Thyroid gland (tissue), 4 donors: ENCODE data around the gene CACTIN. TPM values are rescaled to one million over a fixed set of nuclear protein-coding genes. Genes with fewer than 3 reads are reported as not detected.

ENCODE experiments used
- DNase-seq, 2 donors: peaks; one replicate each; pipeline ENCODE4 v3.0.0-alpha.2; 2019
- H3K27ac ChIP-seq, 3 donors: fragments of 200-600 bp; sonication (generic); 1 replicate in 2 of 3; 2 replicates in 1 of 3; pipeline ENCODE4 v1.5.1; 2016 to 2019; ENCODE audit warnings: mild to moderate bottlenecking in 1 of 3, moderate library complexity in 1 of 3
- H3K27me3 ChIP-seq: fragments of 200-600 bp; sonication (generic); one replicate; pipeline ENCODE4 v1.5.1; 2019
- H3K36me3 ChIP-seq, 2 donors: fragments of 200-600 bp; sonication (generic); one replicate each; pipeline ENCODE4 v1.5.1; 2016 to 2019
- H3K4me1 ChIP-seq, 2 donors: fragments of 200-600 bp; sonication (generic); one replicate each; pipeline ENCODE4 v1.5.1; 2017 to 2019
- H3K4me3 ChIP-seq, 3 donors: fragments of 200-600 bp; sonication (generic); replicated peaks in 1 of 3; 1 replicate in 2 of 3; 2 replicates in 1 of 3; pipeline ENCODE4 v1.5.1; 2016; ENCODE audit warnings: mild to moderate bottlenecking in 1 of 3
- H3K9me3 ChIP-seq: fragments of 200-600 bp; sonication (generic); one replicate; pipeline ENCODE4 v1.5.1; 2017
- POLR2A ChIP-seq, 2 donors: fragments of 450-650 bp; IDR thresholded peaks; one replicate each; pipeline ENCODE4 v1.6.1; 2017; ENCODE audit warnings: antibody characterized with exemption in 2 of 2, mild to moderate bottlenecking in 2 of 2, moderate library complexity in 1 of 2
- WGBS, 2 donors: methylation state at CpG; one replicate each; pipeline ENCODE4 v1.1.5; 2017; 5-methylcytosine and 5-hydroxymethylcytosine counted together
- intact Hi-C: fragments of 100-400 bp; cut with DNase I; formaldehyde crosslinking; loops from one replicate; pipeline ENCODE4 v1.15.1; 2023
- total RNA-seq, 4 donors: library from RNA; depleted of rRNA; stranded (reverse); fragments of >200 nt; gene quantifications; one replicate each; pipeline ENCODE4 v1.2.3, GENCODE V29; 2016
- TF ChIP-seq, protein P1 (sequence below), 6 experiments: fragments of 200-600 bp in 3 of 6; fragments of 450-650 bp in 3 of 6; sonication (generic) in 3 of 6; IDR thresholded peaks; one replicate each; pipeline ENCODE4 v1.5.1; 2016 to 2019; ENCODE audit warnings: antibody characterized with exemption in 6 of 6, mild to moderate bottlenecking in 2 of 6, inconsistent platforms in 1 of 6, moderate library complexity in 1 of 6

The CACTIN gene
- total RNA-seq, 4 donors from 2014 or later = 18.8 to 30.6 (median 24.5) TPM

DNA sequence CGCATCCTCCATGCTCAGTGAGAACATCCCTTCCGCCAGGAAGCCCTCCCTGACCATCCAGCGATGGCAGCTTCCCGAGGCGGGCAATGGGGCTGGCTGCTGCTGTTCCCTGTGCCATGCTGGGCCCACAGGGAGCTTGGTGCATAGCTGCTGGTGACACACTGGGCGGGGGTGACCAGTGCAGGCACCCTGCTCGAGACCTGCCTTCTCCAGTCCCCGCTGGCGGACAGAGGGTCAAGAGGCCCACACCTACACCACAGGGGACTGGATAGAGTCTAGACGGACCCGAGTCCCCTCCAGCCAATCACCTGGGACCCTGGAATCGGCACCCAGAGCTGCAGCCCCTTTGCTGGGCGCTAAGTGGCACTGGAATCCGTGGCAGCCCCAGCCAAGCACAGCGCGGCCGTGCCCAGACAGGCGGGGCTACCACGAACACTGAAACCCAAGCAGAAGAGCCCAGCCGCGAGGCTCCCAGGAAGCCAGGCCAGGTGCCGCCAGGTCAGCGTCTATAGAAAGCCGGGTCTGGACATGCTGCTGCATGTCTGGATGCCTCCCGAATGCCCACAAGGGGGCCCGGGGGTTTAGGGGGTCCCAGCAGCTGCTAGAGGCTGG, 11.0 kb downstream of the CACTIN start:
- Histone ChIP-seq H3K4me1 (no peaks in the 10 kb centered on the region), H3K4me3 (no peak overlapping the region), H3K9me3 (no peaks in the 10 kb centered on the region), H3K27me3 (no peaks in the 10 kb centered on the region), H3K27ac (no peak overlapping the region), H3K36me3 (peaks cover 18 to 20% of the 10 kb centered on the region in 2 donors)
- DNase-seq = no peak
- intact Hi-C loops = no loop called here
- TF ChIP-seq, protein P1, sequence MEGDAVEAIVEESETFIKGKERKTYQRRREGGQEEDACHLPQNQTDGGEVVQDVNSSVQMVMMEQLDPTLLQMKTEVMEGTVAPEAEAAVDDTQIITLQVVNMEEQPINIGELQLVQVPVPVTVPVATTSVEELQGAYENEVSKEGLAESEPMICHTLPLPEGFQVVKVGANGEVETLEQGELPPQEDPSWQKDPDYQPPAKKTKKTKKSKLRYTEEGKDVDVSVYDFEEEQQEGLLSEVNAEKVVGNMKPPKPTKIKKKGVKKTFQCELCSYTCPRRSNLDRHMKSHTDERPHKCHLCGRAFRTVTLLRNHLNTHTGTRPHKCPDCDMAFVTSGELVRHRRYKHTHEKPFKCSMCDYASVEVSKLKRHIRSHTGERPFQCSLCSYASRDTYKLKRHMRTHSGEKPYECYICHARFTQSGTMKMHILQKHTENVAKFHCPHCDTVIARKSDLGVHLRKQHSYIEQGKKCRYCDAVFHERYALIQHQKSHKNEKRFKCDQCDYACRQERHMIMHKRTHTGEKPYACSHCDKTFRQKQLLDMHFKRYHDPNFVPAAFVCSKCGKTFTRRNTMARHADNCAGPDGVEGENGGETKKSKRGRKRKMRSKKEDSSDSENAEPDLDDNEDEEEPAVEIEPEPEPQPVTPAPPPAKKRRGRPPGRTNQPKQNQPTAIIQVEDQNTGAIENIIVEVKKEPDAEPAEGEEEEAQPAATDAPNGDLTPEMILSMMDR (IDR thresholded peaks at IDR 0.05) = no peak
- no peak for TF ChIP-seq POLR2A (IDR thresholded peaks at IDR 0.05)
- WGBS, 2 donors = 93% methylated on average over 21 to 22 of the region's 26 CpGs

DNA sequence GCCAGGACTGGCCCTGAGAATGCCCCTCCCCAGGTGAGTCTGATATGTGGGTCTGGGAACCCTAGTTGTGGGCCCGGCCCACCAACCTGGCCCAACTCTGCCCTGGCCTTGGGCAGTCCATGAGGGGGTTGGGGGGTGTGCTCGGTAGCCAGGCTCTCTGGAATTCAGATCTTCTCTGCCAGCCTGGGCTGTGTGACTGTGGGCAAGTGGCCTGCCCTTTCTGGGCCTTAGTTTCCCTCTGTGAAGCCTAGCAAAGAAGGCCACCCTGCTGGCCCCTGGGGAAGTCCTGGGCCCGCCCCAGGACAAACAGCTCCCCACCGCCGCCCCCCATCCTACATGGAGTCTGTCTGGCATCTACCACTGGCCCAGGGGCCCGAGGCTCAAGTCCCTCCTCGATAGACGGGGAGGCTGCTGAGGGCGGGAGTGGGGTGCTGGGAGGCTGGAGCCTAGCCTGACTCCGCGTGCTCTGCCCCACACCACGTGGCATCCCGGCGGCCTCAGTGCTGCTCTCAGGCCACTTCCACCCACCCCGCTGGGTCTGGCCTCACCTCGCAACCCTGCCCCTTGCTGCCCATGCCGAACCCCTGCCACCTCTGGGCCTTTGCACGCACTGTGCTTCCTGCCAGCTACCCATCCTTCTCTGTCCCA, 11.6 kb downstream of the CACTIN start:
- 92 to 94% methylated on average over 7 to 11 of the region's 18 CpGs for WGBS, 2 donors
- Histone ChIP-seq H3K36me3 (peaks cover 18 to 20% of the 10 kb centered on the region in 2 donors), H3K27ac (no peak overlapping the region), H3K4me3 (no peak overlapping the region), H3K4me1 (no peaks in the 10 kb centered on the region), H3K27me3 (no peaks in the 10 kb centered on the region), H3K9me3 (no peaks in the 10 kb centered on the region)
- intact Hi-C loops = no loop called here
- TF ChIP-seq POLR2A (IDR thresholded peaks at IDR 0.05) = no peak
- TF ChIP-seq, protein P1 (IDR thresholded peaks at IDR 0.05) = no peak
- no peak for DNase-seq

DNA sequence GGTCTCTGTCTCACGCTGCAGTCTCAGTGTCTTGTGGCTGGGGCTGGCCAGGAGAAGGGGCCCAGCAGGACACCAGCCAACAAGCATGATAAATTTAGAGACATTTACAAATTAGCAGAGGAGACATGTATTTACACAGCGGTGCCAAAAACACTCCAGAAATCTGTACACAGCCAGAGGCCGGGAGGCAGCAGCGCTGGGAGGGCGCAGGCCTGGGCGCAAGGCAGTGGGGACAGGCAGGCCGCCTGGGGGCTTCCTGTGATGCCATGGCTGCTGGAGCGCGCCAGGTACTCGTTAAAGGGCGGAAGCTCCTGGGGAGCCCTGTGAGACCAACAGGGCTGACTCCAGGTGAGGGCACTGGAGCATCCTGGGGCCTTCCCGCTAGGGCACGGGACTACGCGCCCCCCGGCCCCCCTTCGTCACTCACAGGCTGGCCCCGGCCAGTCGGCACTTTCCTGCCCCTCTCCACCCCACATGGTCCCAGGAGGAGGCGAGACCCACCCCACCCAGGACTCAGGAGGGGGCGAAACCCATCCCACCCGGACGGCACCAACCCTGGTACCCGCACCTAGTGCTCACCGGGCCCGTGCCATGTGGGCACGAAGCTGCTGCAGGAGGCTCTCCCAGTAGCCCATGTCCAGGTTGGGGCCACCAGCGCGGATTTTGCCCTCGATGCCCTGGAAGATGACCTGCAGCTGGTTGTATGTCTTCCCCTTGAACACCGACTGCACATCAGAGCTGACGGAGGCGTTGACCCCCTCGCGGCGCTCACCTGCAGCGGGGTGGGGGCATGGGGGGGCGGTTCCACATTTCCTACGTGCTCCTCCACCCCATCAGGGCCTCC, 12.6 kb downstream of the CACTIN start:
- TF ChIP-seq, protein P1 (IDR thresholded peaks at IDR 0.05) = no peak
- TF ChIP-seq POLR2A (IDR thresholded peaks at IDR 0.05) = no peak
- Histone ChIP-seq H3K27me3 (no peaks in the 10 kb centered on the region), H3K4me3 (no peak overlapping the region), H3K9me3 (no peaks in the 10 kb centered on the region), H3K36me3 (peaks cover 18 to 20% of the 10 kb centered on the region in 2 donors), H3K27ac (no peak overlapping the region), H3K4me1 (peaks cover 0 to 3% of the 10 kb centered on the region in 2 donors)
- intact Hi-C loops = no loop called here
- 93 to 94% methylated on average over 22 to 30 of the region's 39 CpGs for whole genome bisulfite sequencing, 2 donors
- DNase-seq = no peak

DNA sequence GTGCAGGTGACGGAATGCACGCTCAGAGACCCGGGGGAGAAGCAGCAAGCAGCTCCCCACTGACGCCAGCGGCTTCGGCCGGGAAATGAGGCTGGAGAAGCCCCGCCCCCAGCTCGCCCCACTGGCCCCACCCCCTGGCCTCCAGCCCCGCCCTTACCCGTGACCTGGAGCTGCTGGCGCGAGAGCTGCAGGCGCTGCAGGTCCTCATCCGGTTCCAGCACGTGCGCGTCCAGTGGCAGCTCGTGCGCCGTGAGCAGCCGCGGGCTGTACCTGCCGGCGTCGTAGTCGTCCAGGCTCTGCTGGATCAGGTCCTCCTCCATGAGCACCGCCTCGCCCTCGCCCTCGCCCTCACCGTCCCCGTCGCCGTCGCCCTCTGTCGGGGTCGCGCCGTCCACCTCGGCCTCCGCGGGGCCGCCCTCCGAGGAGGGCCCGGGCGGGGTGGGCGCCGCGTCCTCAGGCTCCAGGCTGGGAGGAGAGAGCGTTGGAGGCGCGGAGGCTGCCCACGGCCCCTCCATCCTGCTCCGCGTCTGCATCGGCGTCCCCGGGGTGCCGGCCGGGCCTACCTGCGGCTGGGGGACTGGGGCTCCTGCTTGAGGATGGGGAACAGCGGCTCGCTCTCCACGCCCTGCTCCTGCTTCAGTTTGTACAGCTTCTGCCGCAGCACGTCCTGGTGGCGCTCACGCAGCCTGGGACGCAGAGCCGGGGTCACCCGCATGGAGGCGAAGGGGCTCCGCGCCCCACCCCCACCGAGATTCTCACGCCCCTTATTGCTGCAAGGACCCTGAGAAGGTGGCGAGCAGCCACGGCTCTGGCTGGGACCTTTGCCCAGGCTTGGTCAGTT, 13.5 kb downstream of the CACTIN start:
- WGBS, 2 donors = 89 to 91% methylated on average over 17 to 71 of the region's 79 CpGs
- Histone ChIP-seq H3K4me1 (peaks cover 0 to 11% of the 10 kb centered on the region in 2 donors), H3K27me3 (no peaks in the 10 kb centered on the region), H3K9me3 (no peaks in the 10 kb centered on the region), H3K36me3 (peaks cover 18 to 20% of the 10 kb centered on the region in 2 donors), H3K27ac (no peak overlapping the region), H3K4me3 (no peak overlapping the region)
- intact Hi-C loops = no loop called here
- no peak for DNase-seq
- no peak for TF ChIP-seq POLR2A (IDR thresholded peaks at IDR 0.05)
- TF ChIP-seq, protein P1 (IDR thresholded peaks at IDR 0.05) = no peak
